ENCODE data around the gene IL5RA. TPM values are rescaled to one million over a fixed set of nuclear protein-coding genes. Genes with fewer than 3 reads are reported as not detected.

IL5RA gene
- total and polyA plus RNA-seq, 9 of the 15 experiments (the other 6 are each of a cell fraction or from before 2014, with no cell fraction given), result 0.07 to 0.28 (median 0.14) TPM; not detected in 4

DNA sequence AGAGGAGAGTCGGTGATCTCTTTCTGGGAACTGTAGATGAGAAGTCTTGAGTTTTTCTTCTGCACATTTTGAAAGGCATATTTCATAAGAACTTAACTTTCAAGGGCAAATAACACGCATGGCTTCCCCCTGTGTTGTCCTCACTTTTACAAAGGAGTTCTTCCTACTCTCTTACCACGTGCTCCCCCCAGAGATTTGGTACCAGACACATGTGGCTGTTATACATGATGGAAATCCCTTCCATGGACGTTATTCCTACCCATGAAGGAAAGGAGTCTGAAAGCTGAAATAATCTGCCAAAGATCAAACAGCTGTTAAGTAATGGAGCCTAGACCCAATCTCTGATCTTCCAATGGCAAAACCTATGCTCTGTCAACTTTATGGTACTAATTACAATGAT is 4.4 kb downstream of the IL5RA start:
- Histone ChIP-seq H4K20me1 (replicated peaks; ENCODE audit: control insufficient read depth, insufficient read depth, low read length) (no peaks in the 10 kb centered on the region), H3K4me3 (no peak overlapping the region), H3K4me1 (replicated peaks in 1 of 2; ENCODE audit: control insufficient read depth in 2 of 2, insufficient read depth in 2 of 2, low read length in 2 of 2) (peaks cover 0 to 6% of the 10 kb centered on the region in 2 experiments; a peak in 2 of 5 replicates), H3K27ac (ENCODE audit: extremely low read depth, low read depth, low read length) (no peak overlapping the region), H3K4me2 (ENCODE audit: insufficient read depth, low read length) (no peak overlapping the region), H3K27me3 (ENCODE audit: control insufficient read depth in 2 of 2, insufficient read depth in 2 of 2, low read length in 2 of 2) (peaks cover 8 to 12% of the 10 kb centered on the region in 2 experiments; a peak in 3 of 5 replicates), H3K9me1 (ENCODE audit: control insufficient read depth, insufficient read depth, low read length) (no peaks in the 10 kb centered on the region), H3K9me3 (replicated peaks; ENCODE audit: control insufficient read depth, insufficient read depth, low read depth, low read length) (no peaks in the 10 kb centered on the region), H3K36me3 (ENCODE audit: control insufficient read depth, insufficient read depth, low read length) (no peaks in the 10 kb centered on the region), H2AFZ (ENCODE audit: low read depth, low read length) (no peak overlapping the region), H3K9ac (ENCODE audit: insufficient read depth in 1 of 2, low read depth in 2 of 2, low read length in 2 of 2) (no peak overlapping the region), H3K79me2 (ENCODE audit: control insufficient read depth, insufficient read depth, low read length) (no peaks in the 10 kb centered on the region)
- FAIRE-seq, result no peak
- no TSS peak for BruUV-seq (replicated peaks)
- in situ Hi-C loops (cut with MboI) (no loop called here), intact Hi-C loops (cut with micrococcal nuclease) (no loop called here)
- ChIA-PET POLR2A (no interaction called here), CTCF (ENCODE audit: low intra/inter-chr PET ratio) (no interaction called here)
- WGBS (ENCODE audit: insufficient coverage, low coverage, missing lambda C conversion rate), result 0% methylated on average over 4 of the region's 4 CpGs
- no peak for ATAC-seq
- DNase-seq (ENCODE audit: extremely low read depth in 1 of 4, low spot score in 3 of 4), result no peak
- TF ChIP-seq HDAC1 (IDR thresholded peaks at IDR 0.05), result no peak
- TF ChIP-seq CSDE1 (IDR thresholded peaks at IDR 0.05), result no peak
- no peak for TF ChIP-seq ZNF407 (IDR thresholded peaks at IDR 0.05; ENCODE audit: low read depth)

Data from K562 (cell line).